CD14-positive monocyte (primary cell): ENCODE results near the gene OR2W3. TPM values are rescaled to one million over a fixed set of nuclear protein-coding genes. Genes with fewer than 3 reads are reported as not detected.

Experiments used
- DNase-seq, 3 donors: peaks; one replicate each; pipeline ENCODE4 v3.0.0-alpha.2; 2011 to 2022
- H2AFZ ChIP-seq: 2 replicates; pipeline ENCODE4 v1.6.0; 2012; ENCODE audit warnings: mild to moderate bottlenecking, low read depth, low read length, inconsistent platforms; ENCODE audit not compliant: insufficient read depth, poor library complexity, severe bottlenecking
- H3K27ac ChIP-seq, 2 donors: 1 replicate in 1 of 2; 2 replicates in 1 of 2; pipeline ENCODE4 v1.5.1; 2012 to 2013; ENCODE audit warnings: low read length in 2 of 2, control low read depth in 1 of 2, inconsistent platforms in 1 of 2, low read depth in 1 of 2, mild to moderate bottlenecking in 1 of 2
- H3K27me3 ChIP-seq, 2 donors: one replicate each; pipeline versions ENCODE4 v1.6.0 to v1.6.1; 2011 to 2013; ENCODE audit warnings: low read length in 2 of 2; ENCODE audit not compliant: control insufficient read depth in 2 of 2, insufficient read depth in 2 of 2
- H3K36me3 ChIP-seq, 2 donors: replicated peaks in 1 of 2; 1 replicate in 1 of 2; 2 replicates in 1 of 2; pipeline versions ENCODE4 v1.5.1 to v1.6.1; 2012 to 2013; ENCODE audit warnings: low read length in 2 of 2, control low read depth in 1 of 2, inconsistent platforms in 1 of 2, mild to moderate bottlenecking in 1 of 2; ENCODE audit not compliant: insufficient read depth in 2 of 2, control insufficient read depth in 1 of 2
- H3K4me1 ChIP-seq, 2 donors: 1 replicate in 1 of 2; 2 replicates in 1 of 2; pipeline versions ENCODE4 v1.5.1 to v1.6.1; 2012 to 2013; ENCODE audit warnings: low read length in 2 of 2, control low read depth in 1 of 2, inconsistent platforms in 1 of 2, mild to moderate bottlenecking in 1 of 2, moderate library complexity in 1 of 2; ENCODE audit not compliant: insufficient read depth in 2 of 2, control insufficient read depth in 1 of 2
- H3K4me2 ChIP-seq: replicated peaks from 2 replicates; pipeline ENCODE3; 2012; ENCODE audit warnings: low read length, moderate library complexity, mild to moderate bottlenecking; ENCODE audit not compliant: poor library complexity, severe bottlenecking; ENCODE audit errors: extremely low read depth
- H3K4me3 ChIP-seq, 3 experiments: fragments of 200-600 bp in 1 of 3; sonication (generic) in 1 of 3; replicated peaks in 1 of 3; 1 replicate in 2 of 3; 2 replicates in 1 of 3; pipeline ENCODE4 v1.5.1; 2011 to 2013; ENCODE audit warnings: low read length in 3 of 3, mild to moderate bottlenecking in 3 of 3, control low read depth in 2 of 3, low read depth in 2 of 3, inconsistent platforms in 1 of 3, moderate library complexity in 1 of 3
- H3K79me2 ChIP-seq: 2 replicates; pipeline ENCODE4 v1.6.0; 2012; ENCODE audit warnings: mild to moderate bottlenecking, control low read depth, inconsistent platforms, low read length, moderate library complexity; ENCODE audit not compliant: insufficient read depth
- H3K9ac ChIP-seq: 2 replicates; pipeline ENCODE4 v1.6.0; 2017; ENCODE audit warnings: low read length, mild to moderate bottlenecking; ENCODE audit not compliant: insufficient read depth, poor library complexity, severe bottlenecking
- H3K9me3 ChIP-seq, 2 donors: replicated peaks in 1 of 2; 1 replicate in 1 of 2; 2 replicates in 1 of 2; pipeline versions ENCODE4 v1.5.1 to v1.6.1; 2012 to 2013; ENCODE audit warnings: low read length in 2 of 2, control low read depth in 1 of 2; ENCODE audit not compliant: control insufficient read depth in 1 of 2, insufficient read depth in 1 of 2
- H4K20me1 ChIP-seq: 2 replicates; pipeline ENCODE4 v1.6.0; 2012; ENCODE audit warnings: mild to moderate bottlenecking, low read length, control low read depth, moderate library complexity; ENCODE audit not compliant: insufficient read depth
- H3K27ac Mint-ChIP-seq, 7 donors: one replicate each; pipeline ENCODE4 v1.8.0; 2020; ENCODE audit warnings: mild to moderate bottlenecking in 7 of 7, mixed read lengths in 7 of 7, moderate library complexity in 6 of 7, inconsistent platforms in 2 of 7
- H3K27me3 Mint-ChIP-seq, 3 donors: one replicate each; pipeline ENCODE4 v1.8.0; 2021 to 2022; ENCODE audit warnings: low read depth in 3 of 3, mild to moderate bottlenecking in 3 of 3, mixed read lengths in 3 of 3, moderate library complexity in 3 of 3, inconsistent platforms in 1 of 3
- H3K36me3 Mint-ChIP-seq, 2 donors: one replicate each; pipeline ENCODE4 v1.8.0; 2020; ENCODE audit warnings: mixed read lengths in 2 of 2, inconsistent platforms in 1 of 2, mild to moderate bottlenecking in 1 of 2
- H3K4me1 Mint-ChIP-seq: one replicate; pipeline ENCODE4 v1.8.0; 2020; ENCODE audit warnings: mild to moderate bottlenecking, mixed read lengths
- H3K4me3 Mint-ChIP-seq, 2 donors: one replicate each; pipeline ENCODE4 v1.8.0; 2020; ENCODE audit warnings: mild to moderate bottlenecking in 2 of 2, mixed read lengths in 2 of 2, moderate library complexity in 1 of 2
- H3K9me3 Mint-ChIP-seq, 7 donors: one replicate each; pipeline ENCODE4 v1.8.0; 2020 to 2022; ENCODE audit warnings: mixed read lengths in 7 of 7, mild to moderate bottlenecking in 6 of 7, moderate library complexity in 6 of 7, inconsistent platforms in 2 of 7
- CTCF ChIP-seq: fragments of 200-600 bp; IDR thresholded peaks from one replicate; pipeline ENCODE4 v1.8.0; 2022; ENCODE audit warnings: antibody characterized with exemption, mild to moderate bottlenecking
- WGBS: methylation state at CpG from one replicate; pipeline ENCODE4 v1.1.5; 2013; ENCODE audit warnings: missing lambda C conversion rate; ENCODE audit not compliant: insufficient coverage; 5-methylcytosine and 5-hydroxymethylcytosine counted together
- intact Hi-C, 2 donors: fragments of 100-400 bp; cut with micrococcal nuclease; formaldehyde crosslinking; loops; one replicate each; pipeline versions ENCODE4 v1.15.0 to v1.15.1; 2023
- polyA plus RNA-seq, 3 donors: library from polyadenylated mRNA; depleted of rRNA in 1 of 3; unstranded in 2 of 3; stranded (reverse) in 1 of 3; fragments of 300-500 nt in 2 of 3; fragments of >200 nt in 1 of 3; fragmentation: Illumina TruSeq in 2 of 3; gene quantifications; 1 replicate in 2 of 3; 2 replicates in 1 of 3; pipeline ENCODE4 v1.2.3, GENCODE V29; 2012 to 2021

OR2W3 gene
- polyA plus RNA-seq, 3 donors, result 0.09 to 0.31 TPM; not detected in 1

GRCh38 chr1:247905910-247906503 lies 10.6 kb downstream of the OR2W3 start:
- Histone ChIP-seq H3K9me3 (no peaks in the 10 kb centered on the region), H3K4me1 (peaks cover 0 to 4% of the 10 kb centered on the region in 2 donors), H3K4me3 (peak overlapping the region; percentile 46 to 89 (median 75)), H3K36me3 (no peaks in the 10 kb centered on the region), H3K27me3 (no peaks in the 10 kb centered on the region), H3K27ac (peak overlapping the region in 1 of 2 donors; percentile 64), H3K9ac (peak overlapping the region; percentile 51), H3K4me2 (peak overlapping the region; percentile 73), H3K79me2 (no peaks in the 10 kb centered on the region), H2AFZ (peak overlapping the region; percentile 76), H4K20me1 (no peaks in the 10 kb centered on the region)
- DNase-seq, result no peak
- intact Hi-C loops, result no loop called here
- no peak for TF ChIP-seq CTCF
- H3K36me3 Mint-ChIP-seq, result no peaks in the 10 kb centered on the region
- H3K27ac Mint-ChIP-seq, result peak overlapping the region; percentile 50 to 90 (median 82)
- peaks cover 27% of the 10 kb centered on the region for H3K4me1 Mint-ChIP-seq
- peaks cover 3 to 23% (median 8%) of the 10 kb centered on the region in 7 donors for H3K9me3 Mint-ChIP-seq
- 5% methylated on average over 4 of the region's 9 CpGs for WGBS
- H3K27me3 Mint-ChIP-seq, result peaks cover 0 to 3% (median 2%) of the 10 kb centered on the region in 3 donors
- H3K4me3 Mint-ChIP-seq, result peak overlapping the region; percentile 87 to 96

GRCh38 chr1:247906504-247907047 lies 11.2 kb downstream of the OR2W3 start:
- Mint-ChIP-seq H3K4me1 (peaks cover 27% of the 10 kb centered on the region), H3K27ac (peak overlapping the region; percentile 50 to 90 (median 82)), H3K9me3 (peaks cover 3 to 18% (median 8%) of the 10 kb centered on the region in 7 donors), H3K27me3 (peaks cover 0 to 3% (median 2%) of the 10 kb centered on the region in 3 donors), H3K4me3 (peak overlapping the region; percentile 87 to 96), H3K36me3 (no peaks in the 10 kb centered on the region)
- no peaks in the 10 kb centered on the region for H4K20me1 ChIP-seq
- peak overlapping the region; percentile 46 to 89 (median 75) for H3K4me3 ChIP-seq
- WGBS, result no CpG with 5 or more reads among the region's 7 CpGs
- H3K4me1 ChIP-seq, result peaks cover 0 to 4% of the 10 kb centered on the region in 2 donors
- peak overlapping the region; percentile 76 for H2AFZ ChIP-seq
- TF ChIP-seq CTCF, result peak; percentile 31
- H3K27ac ChIP-seq, result peak overlapping the region in 1 of 2 donors; percentile 64
- no peaks in the 10 kb centered on the region for H3K27me3 ChIP-seq
- DNase-seq, result peak; percentile 12 to 32 (median 28)
- no peaks in the 10 kb centered on the region for H3K36me3 ChIP-seq
- H3K79me2 ChIP-seq, result no peaks in the 10 kb centered on the region
- no peaks in the 10 kb centered on the region for H3K9me3 ChIP-seq
- intact Hi-C loops, result no loop called here
- H3K9ac ChIP-seq, result peak overlapping the region; percentile 51
- H3K4me2 ChIP-seq, result peak overlapping the region; percentile 73
